RPMI8226 (cell line): ENCODE measurements around the gene SSTR1.

Source experiments
- DNase-seq: peaks from one replicate; pipeline ENCODE4 v3.0.0-alpha.2; 2015

SSTR1 gene

GRCh38 chr14:38203929-38204718, 3.6 kb upstream of the SSTR1 start:
- no peak for DNase-seq

GRCh38 chr14:38204719-38205115, 3.0 kb upstream of the SSTR1 start:
- no peak for DNase-seq

GRCh38 chr14:38205119-38205813, 2.4 kb upstream of the SSTR1 start:
- DNase-seq, result no peak

- no peak for DNase-seq
Observed at GRCh38 chr14:38205949-38206665, 1.6 kb upstream of the SSTR1 start.

- DNase-seq, result no peak
Observed at GRCh38 chr14:38206689-38207376, 871 bp upstream of the SSTR1 start.

- DNase-seq, result no peak
Observed at GRCh38 chr14:38207377-38207735, 348 bp upstream of the SSTR1 start.

- DNase-seq, result no peak
Observed at GRCh38 chr14:38208618-38209562, 1.2 kb downstream of the SSTR1 start.

- DNase-seq, result no peak
Observed at GRCh38 chr14:38209572-38210557, 2.2 kb downstream of the SSTR1 start.

GRCh38 chr14:38210587-38211216, 3.0 kb downstream of the SSTR1 start:
- DNase-seq, result no peak

GRCh38 chr14:38211255-38211735, 3.6 kb downstream of the SSTR1 start:
- DNase-seq, result no peak

- no peak for DNase-seq
Observed at GRCh38 chr14:38212111-38212510, 4.4 kb downstream of the SSTR1 start.

- DNase-seq, result no peak
Observed at GRCh38 chr14:38213001-38213400, 5.3 kb downstream of the SSTR1 start.

- DNase-seq, result no peak
Observed at GRCh38 chr14:38217553-38217952, 9.8 kb downstream of the SSTR1 start.

- DNase-seq, result no peak
Observed at GRCh38 chr14:38221077-38221476, 13.4 kb downstream of the SSTR1 start.

GRCh38 chr14:38224338-38224737, 16.6 kb downstream of the SSTR1 start:
- DNase-seq, result no peak

- DNase-seq, result no peak
Observed at GRCh38 chr14:38225946-38226345, 18.2 kb downstream of the SSTR1 start.

GRCh38 chr14:38226366-38226765, 18.7 kb downstream of the SSTR1 start:
- no peak for DNase-seq

GRCh38 chr14:38233218-38233617, 25.5 kb downstream of the SSTR1 start:
- DNase-seq, result no peak

GRCh38 chr14:38238332-38238731, 30.6 kb downstream of the SSTR1 start:
- no peak for DNase-seq

- no peak for DNase-seq
Observed at GRCh38 chr14:38238878-38239277, 31.2 kb downstream of the SSTR1 start.
